Measurements from ENCODE around the gene CLASP2.
"Not testable (repeated sequence)": the region's sequence is repeated elsewhere in the genome, so short reads cannot be mapped to it uniquely, and the experiment has no call there.

CLASP2 gene

DNA sequence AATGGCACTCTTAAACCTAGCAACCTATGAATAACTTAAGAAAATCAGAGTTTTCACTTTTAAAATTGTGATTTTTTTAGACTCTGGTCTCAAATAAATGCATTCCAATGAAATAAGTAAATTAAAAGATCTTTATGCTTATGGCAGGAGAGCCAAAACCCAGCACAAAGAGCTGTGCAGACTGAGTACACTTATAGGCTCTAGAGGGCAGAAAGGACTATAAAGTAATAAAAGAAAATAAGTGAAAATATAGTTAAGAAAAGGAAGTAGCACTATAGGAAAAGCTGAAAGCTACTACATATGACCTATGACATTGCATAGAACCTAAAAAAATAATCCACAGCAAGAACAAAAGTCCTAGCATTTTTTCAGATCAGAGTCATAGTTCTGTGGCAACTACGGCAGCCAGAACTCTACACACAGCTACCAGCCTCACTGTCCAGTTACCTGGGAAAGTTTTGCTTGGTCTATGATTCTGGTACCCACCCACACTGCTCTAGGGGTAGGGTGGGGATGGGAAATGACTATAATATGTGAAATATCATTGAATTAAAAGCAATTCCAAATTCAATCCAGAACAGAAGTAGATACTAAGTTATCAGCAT is 30.5 kb downstream of the CLASP2 start:
- no peak for DNase-seq (ENCODE audit: low read depth)

DNA sequence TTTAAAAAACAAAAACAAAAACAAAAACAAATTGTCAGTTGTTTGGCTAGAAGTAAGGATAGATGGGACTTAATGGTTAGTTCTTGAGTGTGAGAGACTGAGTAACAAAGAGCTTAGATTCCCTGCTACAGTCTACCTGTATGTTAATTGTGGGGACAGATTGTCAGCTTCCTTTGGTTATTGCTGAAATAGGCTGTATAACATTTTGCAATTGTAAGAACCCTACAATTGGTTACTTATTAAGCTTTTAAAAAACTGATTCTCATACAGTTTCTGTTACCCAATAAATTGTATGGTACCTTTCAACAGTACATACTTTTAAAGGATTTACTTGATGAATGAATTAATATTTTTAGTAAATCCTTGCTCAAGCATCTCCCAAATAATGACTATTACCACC is 35.3 kb downstream of the CLASP2 start:
- no peak for DNase-seq (ENCODE audit: low read depth)

DNA sequence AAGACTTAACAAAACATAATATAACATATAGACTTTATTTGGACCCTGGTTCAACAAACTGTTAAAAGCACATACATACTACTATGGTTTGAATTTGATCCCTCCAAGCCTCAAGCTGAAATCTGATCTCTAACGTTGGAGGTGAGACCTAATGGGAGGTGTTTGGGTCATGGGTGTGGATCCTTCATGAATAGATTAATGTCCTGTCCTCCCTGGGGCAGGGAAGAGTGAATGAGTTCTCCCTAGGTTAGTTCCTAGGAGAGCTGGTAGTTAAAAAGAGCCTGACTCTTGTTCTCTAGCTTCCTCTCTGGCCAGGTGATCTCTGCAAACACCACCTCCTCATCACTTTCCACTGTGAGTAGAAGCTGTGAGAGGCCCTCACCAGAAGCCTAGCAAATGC is 36.4 kb downstream of the CLASP2 start:
- DNase-seq (ENCODE audit: low read depth): no peak

- DNase-seq (ENCODE audit: low read depth): no peak
Measured at GRCh38 chr3:33678073-33678472, 40.0 kb downstream of the CLASP2 start.

- DNase-seq (ENCODE audit: low read depth): not testable (repeated sequence)
Measured at GRCh38 chr3:33673436-33673835, 44.6 kb downstream of the CLASP2 start.

GRCh38 chr3:33668618-33669017 is 49.4 kb downstream of the CLASP2 start:
- no peak for DNase-seq (ENCODE audit: low read depth)

GRCh38 chr3:33665294-33665693 is 52.8 kb downstream of the CLASP2 start:
- DNase-seq (ENCODE audit: low read depth): no peak

DNA sequence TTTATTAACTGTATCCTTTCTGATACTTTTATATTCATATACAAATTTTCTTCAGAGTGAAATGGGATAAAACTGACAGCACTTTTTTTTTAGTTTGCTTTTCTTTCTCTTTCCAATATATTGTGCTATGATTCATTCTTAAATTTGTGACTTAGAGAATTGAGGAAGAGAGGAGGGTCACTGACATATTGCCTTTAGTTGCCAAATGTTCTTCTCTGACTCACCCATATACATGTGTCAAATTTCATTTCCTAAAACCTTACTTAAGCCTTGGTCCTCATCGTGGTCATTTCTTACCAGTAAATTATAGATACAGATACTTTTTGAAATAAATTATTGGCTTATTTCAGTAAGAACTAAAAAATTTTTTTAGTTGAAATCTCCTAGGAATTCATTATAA is 53.9 kb downstream of the CLASP2 start:
- DNase-seq (ENCODE audit: low read depth): no peak

GRCh38 chr3:33663042-33663441 is 55.0 kb downstream of the CLASP2 start:
- no peak for DNase-seq (ENCODE audit: low read depth)

DNA sequence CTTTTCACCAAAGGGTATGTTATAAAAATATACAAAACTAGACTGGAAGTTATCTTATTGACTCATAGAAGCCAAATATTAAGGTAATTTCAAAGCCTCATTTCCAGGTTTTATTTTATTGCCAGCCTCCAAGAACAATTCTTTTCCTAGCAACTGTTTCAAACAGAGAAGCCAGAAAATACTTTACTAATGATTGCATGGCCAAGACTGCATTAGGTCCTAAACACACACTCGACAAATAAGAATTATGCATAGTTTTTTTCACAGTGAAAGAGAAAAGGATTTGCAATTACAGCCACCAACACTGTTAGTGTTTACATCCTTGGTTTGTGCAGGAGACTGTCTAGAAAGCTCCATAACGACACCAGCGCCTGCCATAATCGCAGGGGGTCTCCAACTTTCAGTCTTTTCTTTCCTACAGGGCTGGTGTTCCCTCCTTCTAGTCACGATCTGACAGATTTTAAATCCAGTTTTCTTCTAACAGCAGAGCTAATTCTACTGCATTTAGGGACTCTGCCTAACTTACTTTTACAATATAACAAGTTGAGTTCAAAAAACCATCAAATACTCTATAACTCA is 58.1 kb downstream of the CLASP2 start:
- no peak for DNase-seq (ENCODE audit: low read depth)

- DNase-seq (ENCODE audit: low read depth): no peak
Measured at GRCh38 chr3:33658991-33659848, 58.8 kb downstream of the CLASP2 start.

- DNase-seq (ENCODE audit: low read depth): no peak
Measured at GRCh38 chr3:33658621-33658990, 59.4 kb downstream of the CLASP2 start.

- DNase-seq (ENCODE audit: low read depth): no peak
Measured at GRCh38 chr3:33658039-33658438, 60.0 kb downstream of the CLASP2 start.

GRCh38 chr3:33652736-33653135 is 65.3 kb downstream of the CLASP2 start:
- no peak for DNase-seq (ENCODE audit: low read depth)

DNA sequence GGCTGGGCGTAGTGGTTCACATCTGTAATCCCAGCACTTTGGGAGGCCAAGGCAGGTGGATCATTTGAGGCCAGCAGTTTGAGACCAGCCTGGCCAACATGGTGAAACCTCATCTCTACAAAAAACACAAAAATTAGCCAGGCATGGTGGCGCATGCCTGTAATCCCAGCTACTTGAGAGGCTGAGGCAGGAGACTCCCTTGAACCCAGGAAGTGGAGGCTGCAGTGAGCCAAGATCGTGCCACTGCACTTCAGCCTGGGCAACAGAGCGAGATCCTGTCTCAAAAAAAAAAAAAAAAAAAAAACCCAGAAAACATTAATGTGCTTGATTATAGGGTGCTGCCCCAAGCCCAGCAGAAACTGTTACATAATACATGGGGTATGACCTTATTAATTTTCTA is 67.0 kb downstream of the CLASP2 start:
- DNase-seq (ENCODE audit: low read depth): not testable (repeated sequence)

DNA sequence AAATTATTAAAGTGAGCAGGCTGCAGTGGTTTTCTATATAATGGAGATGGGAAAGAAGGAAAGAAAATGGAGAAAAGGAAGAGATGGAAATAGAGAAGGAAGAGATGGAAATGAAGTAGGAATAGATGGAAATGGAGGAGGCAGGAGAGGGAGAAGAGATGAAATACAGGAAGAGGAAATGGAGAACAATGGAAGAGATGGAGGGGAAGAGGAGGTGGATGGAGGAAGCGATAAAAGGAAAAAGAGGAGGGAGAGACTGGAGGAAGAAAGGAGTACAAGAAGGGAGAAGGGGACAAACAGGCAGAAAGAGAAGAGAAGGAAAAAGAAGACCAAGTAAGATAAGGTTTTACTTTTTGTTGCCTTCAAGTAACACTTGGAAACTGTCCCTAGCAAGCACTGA is 67.6 kb downstream of the CLASP2 start:
- DNase-seq (ENCODE audit: low read depth): no peak

GRCh38 chr3:33648793-33649192 is 69.3 kb downstream of the CLASP2 start:
- no peak for DNase-seq (ENCODE audit: low read depth)

DNA sequence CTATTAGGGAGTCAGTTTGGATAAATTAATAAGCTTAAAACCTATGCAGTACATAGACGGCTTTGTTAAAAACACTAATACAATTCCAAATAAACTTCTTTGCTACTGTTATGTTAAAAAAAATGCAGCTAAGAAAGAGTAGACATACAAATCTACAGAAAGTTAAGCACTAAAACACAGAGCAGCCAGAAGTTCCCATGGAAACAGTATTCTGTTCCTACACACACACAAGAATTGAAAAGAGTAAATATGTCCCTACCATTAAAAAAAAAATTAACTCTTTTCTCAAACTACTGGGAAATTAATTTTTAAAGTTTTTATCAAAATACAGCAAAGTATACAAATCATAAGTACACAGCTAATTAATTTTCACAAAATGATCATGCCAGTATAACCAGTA is 71.6 kb downstream of the CLASP2 start:
- DNase-seq (ENCODE audit: low read depth): no peak

DNA sequence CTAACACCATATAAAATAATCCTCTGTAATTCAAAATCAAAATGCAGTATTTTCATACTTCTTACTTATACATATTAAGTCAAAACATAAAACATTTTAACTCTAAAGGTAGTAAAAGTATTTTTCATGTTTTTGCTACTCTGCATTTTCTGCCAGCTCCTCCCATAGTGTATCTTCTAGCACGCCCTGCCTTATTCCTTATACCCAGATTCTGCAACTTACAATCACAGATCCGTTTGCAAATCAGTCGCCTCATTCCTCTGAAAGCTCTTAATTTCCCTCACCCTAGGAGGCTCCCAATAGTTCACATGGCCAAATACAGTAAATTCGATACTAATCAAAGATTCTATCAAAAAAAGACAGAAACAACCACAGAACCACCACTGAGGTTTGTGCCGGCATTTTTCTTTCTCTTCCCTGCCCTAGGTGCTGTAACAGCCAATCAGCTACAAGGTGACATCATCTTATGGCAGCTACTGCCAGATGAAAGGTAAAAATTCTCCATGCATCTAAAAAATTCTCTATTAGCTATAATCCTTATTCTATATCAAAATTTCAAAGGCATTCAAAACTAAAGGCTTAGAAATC is 72.9 kb downstream of the CLASP2 start:
- no peak for DNase-seq (ENCODE audit: low read depth)

- DNase-seq (ENCODE audit: low read depth): no peak
Measured at GRCh38 chr3:33644582-33644981, 73.5 kb downstream of the CLASP2 start.

DNA sequence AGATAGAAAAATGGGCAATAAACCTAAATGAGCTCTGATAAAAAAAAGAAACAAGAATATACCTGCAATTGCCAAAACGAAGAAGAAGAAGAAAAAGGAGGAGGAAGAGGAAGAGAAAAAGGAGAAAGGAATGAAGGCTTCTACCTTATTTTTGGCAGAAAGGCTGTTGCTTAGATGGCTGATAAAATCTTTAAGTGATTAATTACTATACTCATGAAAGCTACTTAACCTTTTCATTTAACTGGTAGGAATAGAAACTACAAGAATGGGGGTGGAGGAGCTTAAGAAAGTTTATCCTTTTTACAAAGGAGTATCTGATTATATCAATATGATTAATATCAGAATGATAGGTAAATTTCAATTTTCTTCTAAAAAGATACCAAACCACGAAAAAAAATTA is 75.2 kb downstream of the CLASP2 start:
- DNase-seq (ENCODE audit: low read depth): no peak

GRCh38 chr3:33639889-33640288 is 78.2 kb downstream of the CLASP2 start:
- no peak for DNase-seq (ENCODE audit: low read depth)

DNA sequence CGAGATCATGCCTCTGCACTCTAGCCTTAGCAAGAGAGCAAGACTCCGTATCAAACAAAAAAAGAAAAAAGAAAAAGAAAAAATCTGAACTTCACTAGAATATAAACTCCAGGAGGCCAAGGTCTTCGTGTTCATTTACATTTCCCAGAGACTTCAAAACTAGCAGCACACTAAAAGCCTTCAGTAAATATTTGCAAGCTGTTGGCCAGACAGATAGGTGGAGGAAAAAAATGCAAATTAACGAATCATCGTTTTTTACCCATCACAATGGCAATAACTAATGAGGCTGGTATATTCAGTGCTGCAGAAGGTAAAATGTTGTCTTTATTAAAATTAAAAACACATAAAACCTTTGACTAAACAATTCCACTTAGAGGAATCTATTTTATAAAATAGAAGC is 80.6 kb downstream of the CLASP2 start:
- DNase-seq (ENCODE audit: low read depth): no peak

All from stimulated activated CD8-positive, alpha-beta memory T cell treated with anti-CD3 and anti-CD28 coated beads, Interleukin-15, amount 100 ng/mL, for 24 hours (primary cell).